Kidney epithelial cell (primary cell): Measurements from ENCODE around the gene HAO1. TPM values are rescaled to one million over a fixed set of nuclear protein-coding genes. Genes with fewer than 3 reads are reported as not detected.

Experiments
- DNase-seq: peaks from one replicate; pipeline ENCODE4 v3.0.0-alpha.2; 2010; ENCODE audit warnings: low read depth
- H3K27me3 ChIP-seq: 2 replicates; pipeline ENCODE4 v1.6.0; 2011; ENCODE audit warnings: low read length; ENCODE audit not compliant: control insufficient read depth, insufficient read depth
- H3K36me3 ChIP-seq: 2 replicates; pipeline ENCODE4 v1.5.1; 2011; ENCODE audit warnings: low read length; ENCODE audit not compliant: control insufficient read depth, insufficient read depth
- H3K4me3 ChIP-seq: 2 replicates; pipeline ENCODE4 v1.5.1; 2011; ENCODE audit warnings: low read depth, mild to moderate bottlenecking, control low read depth, low read length
- total RNA-seq: library from RNA; depleted of rRNA; stranded (reverse); fragments of >200 nt; gene quantifications from 2 replicates; pipeline ENCODE4 v1.2.3, GENCODE V29; 2015
- TF ChIP-seq, protein P1 (sequence below): IDR thresholded peaks from 2 replicates; pipeline ENCODE4 v1.5.1; 2011; ENCODE audit warnings: mild to moderate bottlenecking, moderate library complexity, low read length, control low read depth, inconsistent platforms; ENCODE audit not compliant: insufficient read depth, poor library complexity, severe bottlenecking

The HAO1 gene
- total RNA-seq, 1 donor from 2014 or later = not detected

DNA sequence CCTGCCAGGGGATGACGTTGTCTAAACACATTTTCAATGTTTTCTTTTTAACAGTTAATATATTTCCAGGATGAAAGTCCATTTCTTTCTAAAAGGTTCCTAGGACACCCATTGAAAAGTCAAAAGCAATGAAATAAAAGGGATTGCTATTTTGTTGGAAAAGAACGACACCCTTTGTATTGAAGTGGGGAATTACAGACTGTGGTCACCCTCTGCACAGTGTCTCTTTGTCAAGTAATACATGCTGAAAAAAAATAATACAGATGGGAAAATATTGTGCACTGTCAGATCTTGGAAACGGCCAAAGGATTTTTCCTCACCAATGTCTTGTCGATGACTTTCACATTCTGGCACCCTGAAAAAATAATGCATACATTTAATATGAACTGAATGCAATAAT lies 56.9 kb downstream of the HAO1 start:
- no peaks in the 10 kb centered on the region for H3K27me3 ChIP-seq
- no peak overlapping the region for H3K4me3 ChIP-seq
- TF ChIP-seq, protein P1, sequence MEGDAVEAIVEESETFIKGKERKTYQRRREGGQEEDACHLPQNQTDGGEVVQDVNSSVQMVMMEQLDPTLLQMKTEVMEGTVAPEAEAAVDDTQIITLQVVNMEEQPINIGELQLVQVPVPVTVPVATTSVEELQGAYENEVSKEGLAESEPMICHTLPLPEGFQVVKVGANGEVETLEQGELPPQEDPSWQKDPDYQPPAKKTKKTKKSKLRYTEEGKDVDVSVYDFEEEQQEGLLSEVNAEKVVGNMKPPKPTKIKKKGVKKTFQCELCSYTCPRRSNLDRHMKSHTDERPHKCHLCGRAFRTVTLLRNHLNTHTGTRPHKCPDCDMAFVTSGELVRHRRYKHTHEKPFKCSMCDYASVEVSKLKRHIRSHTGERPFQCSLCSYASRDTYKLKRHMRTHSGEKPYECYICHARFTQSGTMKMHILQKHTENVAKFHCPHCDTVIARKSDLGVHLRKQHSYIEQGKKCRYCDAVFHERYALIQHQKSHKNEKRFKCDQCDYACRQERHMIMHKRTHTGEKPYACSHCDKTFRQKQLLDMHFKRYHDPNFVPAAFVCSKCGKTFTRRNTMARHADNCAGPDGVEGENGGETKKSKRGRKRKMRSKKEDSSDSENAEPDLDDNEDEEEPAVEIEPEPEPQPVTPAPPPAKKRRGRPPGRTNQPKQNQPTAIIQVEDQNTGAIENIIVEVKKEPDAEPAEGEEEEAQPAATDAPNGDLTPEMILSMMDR = no peak
- no peaks in the 10 kb centered on the region for H3K36me3 ChIP-seq
- no peak for DNase-seq

DNA sequence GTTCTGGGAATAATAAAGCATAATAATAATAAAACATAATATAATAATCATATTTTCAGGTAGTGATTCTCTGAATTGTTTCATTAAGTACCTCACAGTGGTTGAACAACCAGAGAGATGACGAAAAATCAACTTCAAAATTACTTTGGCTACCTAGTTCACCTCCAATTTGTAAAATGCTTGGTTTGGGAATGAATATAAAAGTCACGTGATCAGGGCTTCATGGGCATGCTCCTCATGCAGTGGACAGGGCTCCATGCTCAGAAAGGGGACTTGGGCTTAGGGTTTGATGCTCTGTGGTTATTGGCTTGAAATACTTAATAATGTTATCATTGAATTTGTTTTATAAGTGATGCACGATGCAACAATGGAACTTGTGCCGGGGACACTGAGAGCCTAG lies 58.2 kb downstream of the HAO1 start:
- no peak for DNase-seq
- H3K4me3 ChIP-seq = no peak overlapping the region
- TF ChIP-seq, protein P1 = no peak
- no peaks in the 10 kb centered on the region for H3K36me3 ChIP-seq
- no peaks in the 10 kb centered on the region for H3K27me3 ChIP-seq

DNA sequence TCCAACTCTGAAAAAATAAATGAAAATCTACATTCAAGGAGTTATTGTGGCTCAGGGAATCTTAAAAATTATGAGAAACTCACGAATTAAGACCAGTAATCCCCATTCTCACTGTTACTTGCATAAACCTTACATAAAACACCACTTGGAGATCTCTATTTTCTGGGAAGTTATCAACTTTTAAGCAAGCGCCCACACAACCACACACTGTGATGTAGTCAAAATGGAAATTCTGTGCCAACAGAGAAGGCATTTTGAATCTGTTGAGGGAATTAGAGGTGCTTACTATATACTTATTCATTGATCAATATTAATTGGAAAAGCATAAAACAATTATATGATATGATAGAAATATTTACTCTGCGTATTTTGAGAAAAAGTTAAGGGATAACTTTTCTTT lies 58.7 kb downstream of the HAO1 start:
- no peaks in the 10 kb centered on the region for H3K36me3 ChIP-seq
- TF ChIP-seq, protein P1 = no peak
- no peak for DNase-seq
- no peaks in the 10 kb centered on the region for H3K27me3 ChIP-seq
- H3K4me3 ChIP-seq = no peak overlapping the region

DNA sequence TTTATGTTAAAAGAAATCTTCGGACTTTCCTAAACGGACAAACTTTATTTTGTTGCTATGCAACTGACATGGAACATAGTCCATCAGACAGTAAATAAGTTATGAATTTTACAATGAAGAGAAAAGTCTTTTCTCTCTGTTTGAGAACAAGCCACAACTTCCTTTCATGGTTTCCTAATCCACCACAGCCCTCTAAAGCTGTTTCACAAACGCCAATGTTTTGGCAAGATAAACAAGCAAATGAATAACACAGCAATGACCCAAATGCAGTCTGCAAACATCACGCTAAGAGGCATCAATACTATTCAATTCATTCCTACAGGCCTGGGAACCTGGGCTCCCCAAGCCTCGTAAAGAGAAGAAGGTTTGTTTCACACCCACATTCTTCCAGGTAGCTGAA lies 60.4 kb downstream of the HAO1 start:
- DNase-seq = no peak
- H3K4me3 ChIP-seq = no peak overlapping the region
- TF ChIP-seq, protein P1 = no peak

DNA sequence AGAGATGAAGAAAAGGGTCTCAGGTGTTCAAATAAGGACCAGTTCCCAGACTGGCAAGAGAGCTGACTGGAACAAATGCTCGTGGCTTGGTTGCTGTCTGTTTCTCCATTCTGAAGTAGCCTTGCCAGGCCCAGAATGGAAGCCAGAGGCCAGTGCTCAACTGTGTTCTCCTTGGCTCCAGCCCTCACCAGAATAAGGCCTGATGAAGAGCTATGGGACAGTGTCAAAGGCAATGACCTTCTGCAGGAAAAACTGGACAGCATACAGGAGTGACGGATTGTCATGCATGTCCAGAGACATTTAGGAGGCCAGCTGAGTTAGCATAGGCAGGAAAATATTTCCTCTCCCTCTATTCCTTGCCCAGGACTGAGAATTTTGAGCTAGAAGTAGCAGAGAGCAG lies 72.2 kb downstream of the HAO1 start:
- Histone ChIP-seq H3K4me3 (no peak overlapping the region), H3K27me3 (no peaks in the 10 kb centered on the region), H3K36me3 (no peaks in the 10 kb centered on the region)
- TF ChIP-seq, protein P1 = no peak
- no peak for DNase-seq

More for the DNA sequence above, 60.4 kb downstream of the HAO1 start:
- Histone ChIP-seq H3K36me3 (no peaks in the 10 kb centered on the region), H3K27me3 (no peaks in the 10 kb centered on the region)

DNA sequence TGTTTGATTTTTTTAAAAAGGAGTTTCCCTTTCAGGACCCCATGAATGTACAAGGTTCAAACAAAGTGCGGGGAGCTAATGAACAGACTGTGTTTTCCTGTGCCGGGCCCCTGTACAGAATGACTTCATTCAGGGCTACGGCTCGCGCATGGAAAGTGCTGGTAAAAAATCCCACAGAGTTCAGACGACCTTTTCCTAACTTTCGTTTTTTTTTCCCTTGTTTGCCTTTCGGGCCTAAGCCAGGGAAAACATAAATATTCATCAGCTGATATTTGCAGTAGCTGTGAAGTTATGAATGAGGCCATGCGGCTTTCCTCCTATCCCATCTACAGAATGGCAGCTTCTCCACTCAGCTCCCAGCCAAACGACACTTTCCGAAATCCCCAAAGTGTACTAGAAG lies 74.0 kb downstream of the HAO1 start:
- no peak overlapping the region for H3K4me3 ChIP-seq
- TF ChIP-seq, protein P1 = no peak
- DNase-seq = no peak
- H3K36me3 ChIP-seq = no peaks in the 10 kb centered on the region
- no peaks in the 10 kb centered on the region for H3K27me3 ChIP-seq
